ENCODE measurements around the gene RELA.
"Not testable (repeated sequence)": the region's sequence is repeated elsewhere in the genome, so short reads cannot be mapped to it uniquely, and the experiment has no call there.

Gene RELA

GRCh38 chr11:65672180-65672860 lies 9.6 kb upstream of the RELA start:
- Histone ChIP-seq H3K4me1 (ENCODE audit: control insufficient read depth, insufficient read depth, low read length, poor library complexity, severe bottlenecking) (no peaks in the 10 kb centered on the region), H3K9me3 (ENCODE audit: control insufficient read depth, low read length) (no peaks in the 10 kb centered on the region), H3K36me3 (ENCODE audit: control insufficient read depth, insufficient read depth, low read length) (no peaks in the 10 kb centered on the region), H3K27ac (ENCODE audit: low read depth, low read length, severe bottlenecking) (no peak overlapping the region), H3K4me3 (ENCODE audit: extremely low read depth, insufficient read depth, low read length, poor library complexity, severe bottlenecking) (no peak overlapping the region)

- no peaks in the 10 kb centered on the region for H3K9me3 ChIP-seq (ENCODE audit: control insufficient read depth, low read length)
- WGBS, 2 experiments (ENCODE audit: insufficient coverage in 2 of 2): 2 to 6% methylated on average over 6 to 10 of the region's 15 CpGs
- peaks cover 35% of the 10 kb centered on the region for H3K36me3 ChIP-seq (ENCODE audit: control insufficient read depth, insufficient read depth, low read length)
Measured at GRCh38 chr11:65663639-65664200, 1.0 kb upstream of the RELA start.

GRCh38 chr11:65662247-65662798 lies 393 bp downstream of the RELA start:
- H3K4me3 ChIP-seq (ENCODE audit: extremely low read depth, insufficient read depth, low read length, poor library complexity, severe bottlenecking): peak overlapping the region; percentile 78
- H3K27ac ChIP-seq (ENCODE audit: low read depth, low read length, severe bottlenecking): peak overlapping the region; percentile 95
- H3K36me3 ChIP-seq (ENCODE audit: control insufficient read depth, insufficient read depth, low read length): peaks cover 49% of the 10 kb centered on the region
- no peaks in the 10 kb centered on the region for H3K9me3 ChIP-seq (ENCODE audit: control insufficient read depth, low read length)
- WGBS, 2 experiments (ENCODE audit: insufficient coverage in 2 of 2): 0 to 1% methylated on average over 15 to 22 of the region's 29 CpGs
- peaks cover 17% of the 10 kb centered on the region for H3K4me1 ChIP-seq (ENCODE audit: control insufficient read depth, insufficient read depth, low read length, poor library complexity, severe bottlenecking)

More at GRCh38 chr11:65663639-65664200, 1.0 kb upstream of the RELA start:
- H3K4me3 ChIP-seq (ENCODE audit: extremely low read depth, insufficient read depth, low read length, poor library complexity, severe bottlenecking): peak overlapping the region; percentile 78
- peaks cover 17% of the 10 kb centered on the region for H3K4me1 ChIP-seq (ENCODE audit: control insufficient read depth, insufficient read depth, low read length, poor library complexity, severe bottlenecking)
- peak overlapping the region; percentile 95 for H3K27ac ChIP-seq (ENCODE audit: low read depth, low read length, severe bottlenecking)

DNA sequence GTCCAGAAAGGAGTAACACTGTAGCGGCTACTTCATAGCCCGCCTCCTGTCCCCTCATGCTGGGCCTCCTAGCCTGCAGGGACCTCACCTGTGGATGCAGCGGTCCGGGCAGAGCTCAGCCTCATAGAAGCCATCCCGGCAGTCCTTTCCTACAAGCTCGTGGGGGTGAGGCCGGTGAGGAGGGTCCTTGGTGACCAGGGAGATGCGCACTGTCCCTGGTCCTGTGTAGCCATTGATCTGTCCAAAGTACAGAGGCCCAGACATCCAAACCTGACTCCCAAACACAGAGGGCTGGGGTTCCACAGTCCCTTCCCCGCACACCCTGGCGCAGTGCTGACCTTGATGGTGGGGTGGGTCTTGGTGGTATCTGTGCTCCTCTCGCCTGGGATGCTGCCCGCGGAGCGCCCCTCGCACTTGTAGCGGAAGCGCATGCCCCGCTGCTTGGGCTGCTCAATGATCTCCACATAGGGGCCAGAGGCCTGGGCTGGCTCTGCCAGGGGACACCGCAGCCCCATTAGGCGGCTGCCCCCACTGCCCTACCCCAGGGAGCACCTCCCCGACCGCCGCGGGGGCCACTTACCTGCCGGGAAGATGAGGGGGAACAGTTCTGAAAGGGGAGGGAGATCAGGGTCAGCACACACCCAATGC lies 993 bp downstream of the RELA start:
- Histone ChIP-seq H3K36me3 (ENCODE audit: control insufficient read depth, insufficient read depth, low read length) (peaks cover 55% of the 10 kb centered on the region), H3K4me3 (ENCODE audit: extremely low read depth, insufficient read depth, low read length, poor library complexity, severe bottlenecking) (peak overlapping the region; percentile 78), H3K9me3 (ENCODE audit: control insufficient read depth, low read length) (no peaks in the 10 kb centered on the region), H3K27ac (ENCODE audit: low read depth, low read length, severe bottlenecking) (peak overlapping the region; percentile 95), H3K4me1 (ENCODE audit: control insufficient read depth, insufficient read depth, low read length, poor library complexity, severe bottlenecking) (peaks cover 17% of the 10 kb centered on the region)
- 79 to 93% methylated on average over 13 to 19 of the region's 25 CpGs for WGBS, 2 experiments (ENCODE audit: insufficient coverage in 2 of 2)

DNA sequence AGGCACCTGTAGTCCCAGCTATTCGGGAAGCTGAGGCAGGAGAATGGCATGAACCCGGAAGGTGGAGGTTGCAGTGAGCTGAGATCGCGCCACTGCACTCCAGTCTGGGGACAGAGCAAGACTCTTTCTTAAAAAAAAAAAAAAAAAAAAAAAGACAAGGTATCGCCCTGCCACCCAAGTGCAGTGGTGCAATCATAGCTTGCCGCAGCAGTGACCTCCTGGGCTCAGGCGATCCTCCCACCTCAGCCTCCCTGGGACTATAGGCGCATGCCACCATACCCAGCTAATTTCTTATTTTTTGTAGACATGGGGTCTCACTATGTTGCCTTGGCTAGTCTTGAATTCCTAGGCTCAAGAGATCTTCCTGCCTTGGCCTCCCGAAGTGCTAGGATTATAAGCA lies 1.8 kb downstream of the RELA start:
- WGBS, 2 experiments (ENCODE audit: insufficient coverage in 2 of 2): 92 to 97% methylated on average over 7 to 8 of the region's 9 CpGs
- H3K9me3 ChIP-seq (ENCODE audit: control insufficient read depth, low read length); H3K27ac ChIP-seq (ENCODE audit: low read depth, low read length, severe bottlenecking); H3K4me3 ChIP-seq (ENCODE audit: extremely low read depth, insufficient read depth, low read length, poor library complexity, severe bottlenecking): not testable (repeated sequence)
- Histone ChIP-seq H3K36me3 (ENCODE audit: control insufficient read depth, insufficient read depth, low read length) (peaks cover 58% of the 10 kb centered on the region), H3K4me1 (ENCODE audit: control insufficient read depth, insufficient read depth, low read length, poor library complexity, severe bottlenecking) (peaks cover 17% of the 10 kb centered on the region)

DNA sequence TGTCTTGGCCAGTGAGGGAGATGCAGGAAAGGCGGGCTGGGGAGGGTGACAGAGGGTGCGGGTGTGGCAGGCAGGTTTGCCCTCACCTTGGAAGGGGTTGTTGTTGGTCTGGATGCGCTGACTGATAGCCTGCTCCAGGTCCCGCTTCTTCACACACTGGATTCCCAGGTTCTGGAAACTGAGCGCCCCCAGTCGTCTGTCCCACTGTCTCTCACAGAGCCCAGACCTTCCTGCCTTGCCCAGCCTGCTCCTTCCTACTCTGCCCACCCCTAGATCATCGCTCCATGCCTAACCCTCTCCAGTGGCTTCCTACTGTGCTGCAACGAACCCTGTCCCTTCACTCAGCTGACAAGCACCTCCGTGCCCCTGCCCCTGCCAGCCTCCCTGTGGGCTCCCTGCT lies 2.7 kb downstream of the RELA start:
- Histone ChIP-seq H3K9me3 (ENCODE audit: control insufficient read depth, low read length) (no peaks in the 10 kb centered on the region), H3K4me1 (ENCODE audit: control insufficient read depth, insufficient read depth, low read length, poor library complexity, severe bottlenecking) (peaks cover 17% of the 10 kb centered on the region), H3K4me3 (ENCODE audit: extremely low read depth, insufficient read depth, low read length, poor library complexity, severe bottlenecking) (no peak overlapping the region), H3K36me3 (ENCODE audit: control insufficient read depth, insufficient read depth, low read length) (peaks cover 67% of the 10 kb centered on the region), H3K27ac (ENCODE audit: low read depth, low read length, severe bottlenecking) (no peak overlapping the region)
- WGBS, 2 experiments (ENCODE audit: insufficient coverage in 2 of 2): 91 to 96% methylated on average over 8 to 9 of the region's 9 CpGs

DNA sequence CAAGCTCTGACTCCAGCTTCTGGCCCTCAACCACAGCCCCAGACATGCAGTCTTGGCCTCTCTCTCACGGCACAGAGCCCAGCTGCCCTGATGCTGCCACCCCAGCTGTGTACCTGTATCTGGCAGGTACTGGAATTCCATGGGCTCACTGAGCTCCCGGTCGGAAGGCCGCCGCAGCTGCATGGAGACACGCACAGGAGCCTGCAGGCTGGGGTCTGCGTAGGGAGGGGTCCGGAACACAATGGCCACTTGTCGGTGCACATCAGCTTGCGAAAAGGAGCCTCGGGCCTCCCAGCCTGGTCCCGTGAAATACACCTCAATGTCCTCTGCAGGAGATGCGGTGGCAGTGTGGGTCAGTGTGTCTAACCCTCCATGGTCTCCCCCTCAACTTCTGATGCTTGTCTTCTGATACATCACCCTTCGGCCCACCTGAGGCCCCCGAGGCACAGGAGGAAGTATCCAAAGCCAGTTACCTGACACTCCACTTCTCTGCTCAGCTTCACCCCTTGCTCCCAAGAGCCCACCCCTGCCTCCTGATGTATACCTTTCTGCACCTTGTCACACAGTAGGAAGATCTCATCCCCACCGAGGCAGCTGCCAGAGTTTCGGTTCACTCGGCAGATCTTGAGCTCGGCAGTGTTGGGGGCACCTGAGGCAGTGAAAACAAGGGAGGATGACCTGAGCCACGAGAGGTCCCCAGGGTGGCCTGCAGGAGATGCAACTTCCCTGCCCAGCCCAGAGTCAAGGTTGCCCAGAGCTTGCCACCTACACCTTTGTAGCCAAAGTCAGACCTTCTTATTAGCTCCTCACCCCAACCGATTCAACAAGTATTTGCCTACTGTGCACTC lies 4.3 kb downstream of the RELA start:
- peaks cover 80% of the 10 kb centered on the region for H3K36me3 ChIP-seq (ENCODE audit: control insufficient read depth, insufficient read depth, low read length)
- H3K27ac ChIP-seq (ENCODE audit: low read depth, low read length, severe bottlenecking): no peak overlapping the region
- no peak overlapping the region for H3K4me3 ChIP-seq (ENCODE audit: extremely low read depth, insufficient read depth, low read length, poor library complexity, severe bottlenecking)
- 96 to 97% methylated on average over 21 of the region's 21 CpGs for WGBS, 2 experiments (ENCODE audit: insufficient coverage in 2 of 2)
- H3K4me1 ChIP-seq (ENCODE audit: control insufficient read depth, insufficient read depth, low read length, poor library complexity, severe bottlenecking): peaks cover 15% of the 10 kb centered on the region
- H3K9me3 ChIP-seq (ENCODE audit: control insufficient read depth, low read length): no peaks in the 10 kb centered on the region

DNA sequence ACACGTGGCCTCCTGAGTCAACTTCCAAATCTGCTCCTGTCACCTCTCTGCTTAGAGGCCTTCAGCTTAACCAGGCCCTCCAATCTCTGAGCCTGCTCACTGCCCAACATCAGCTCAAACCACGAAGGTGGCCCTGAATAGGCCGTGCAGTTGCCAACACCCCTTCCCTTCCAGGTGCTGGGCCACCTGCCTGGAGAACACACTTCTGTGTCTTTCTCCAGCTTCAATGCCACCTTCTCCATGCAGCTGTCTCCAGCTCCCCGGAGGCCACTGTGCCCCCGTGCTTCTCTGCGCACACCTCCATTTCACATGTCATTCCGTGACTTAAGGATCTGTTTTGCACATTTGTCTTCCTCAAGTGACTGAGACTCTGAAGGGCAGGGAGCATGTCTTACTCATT lies 5.3 kb downstream of the RELA start:
- no peak overlapping the region for H3K27ac ChIP-seq (ENCODE audit: low read depth, low read length, severe bottlenecking)
- no peaks in the 10 kb centered on the region for H3K9me3 ChIP-seq (ENCODE audit: control insufficient read depth, low read length)
- peaks cover 21% of the 10 kb centered on the region for H3K4me1 ChIP-seq (ENCODE audit: control insufficient read depth, insufficient read depth, low read length, poor library complexity, severe bottlenecking)
- no peak overlapping the region for H3K4me3 ChIP-seq (ENCODE audit: extremely low read depth, insufficient read depth, low read length, poor library complexity, severe bottlenecking)
- 97 to 98% methylated on average over 7 of the region's 7 CpGs for WGBS, 2 experiments (ENCODE audit: insufficient coverage in 2 of 2)
- peaks cover 80% of the 10 kb centered on the region for H3K36me3 ChIP-seq (ENCODE audit: control insufficient read depth, insufficient read depth, low read length)

DNA sequence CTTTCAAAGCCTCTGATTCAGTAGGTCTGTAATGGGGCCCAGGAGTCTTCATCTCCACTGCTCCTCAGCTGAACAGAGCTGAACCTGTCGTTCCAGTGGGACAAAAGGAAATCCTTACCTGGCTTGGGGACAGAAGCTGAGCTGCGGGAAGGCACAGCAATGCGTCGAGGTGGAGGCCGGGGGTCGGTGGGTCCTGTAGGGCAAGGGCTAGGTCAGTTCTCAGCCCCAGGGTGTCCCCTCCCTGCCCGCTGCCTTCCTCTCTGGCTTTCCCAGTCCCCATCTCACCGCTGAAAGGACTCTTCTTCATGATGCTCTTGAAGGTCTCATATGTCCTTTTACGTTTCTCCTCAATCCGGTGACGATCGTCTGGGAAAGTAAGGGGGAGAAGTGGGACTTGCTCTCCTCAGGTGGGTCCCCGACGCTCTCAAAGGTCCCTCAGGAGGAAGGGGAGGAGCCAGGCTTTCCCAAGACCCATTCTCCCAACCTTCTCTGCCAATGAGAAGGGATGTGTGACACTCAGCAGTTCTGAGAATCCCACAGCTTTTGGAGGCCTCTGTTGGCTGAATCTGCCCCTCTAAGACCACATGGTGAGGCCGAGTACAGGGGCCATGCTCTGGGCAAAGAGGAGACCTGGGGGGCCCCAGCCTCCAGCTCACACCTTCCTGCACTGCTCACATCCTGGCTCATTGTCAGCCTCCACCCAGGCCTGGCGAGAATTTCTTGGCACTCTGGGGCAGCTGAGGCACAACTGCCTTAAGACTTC lies 7.0 kb downstream of the RELA start:
- WGBS, 2 experiments (ENCODE audit: insufficient coverage in 2 of 2): 98 to 99% methylated on average over 13 of the region's 16 CpGs
- H3K4me1 ChIP-seq (ENCODE audit: control insufficient read depth, insufficient read depth, low read length, poor library complexity, severe bottlenecking): peaks cover 11% of the 10 kb centered on the region
- H3K4me3 ChIP-seq (ENCODE audit: extremely low read depth, insufficient read depth, low read length, poor library complexity, severe bottlenecking): no peak overlapping the region
- H3K9me3 ChIP-seq (ENCODE audit: control insufficient read depth, low read length): no peaks in the 10 kb centered on the region
- peaks cover 76% of the 10 kb centered on the region for H3K36me3 ChIP-seq (ENCODE audit: control insufficient read depth, insufficient read depth, low read length)
- H3K27ac ChIP-seq (ENCODE audit: low read depth, low read length, severe bottlenecking): no peak overlapping the region
